Activated CD4-positive, alpha-beta T cell treated with anti-CD3 and anti-CD28 coated beads, Interleukin-2, amount 50 U/mL, for 24 hours (primary cell): ENCODE results near the gene PLCH1.
A peak's percentile ranks its signal among the peaks of the same experiment; 100 is the strongest.

Experiments used
- DNase-seq, 2 donors: peaks; one replicate each; pipeline ENCODE4 v3.0.0-alpha.2; 2020; ENCODE audit warnings: low read depth in 1 of 2, low spot score in 1 of 2

PLCH1 gene

GRCh38 chr3:155745795-155746550, 1.1 kb upstream of the PLCH1 start:
- no peak for DNase-seq

GRCh38 chr3:155744010-155744625, 753 bp downstream of the PLCH1 start:
- peak in 1 of 2 donors; percentile 13 for DNase-seq

- no peak for DNase-seq
Measured at GRCh38 chr3:155743606-155744005, 1.3 kb downstream of the PLCH1 start.

GRCh38 chr3:155742349-155742965, 2.4 kb downstream of the PLCH1 start:
- DNase-seq = no peak

GRCh38 chr3:155741603-155742002, 3.3 kb downstream of the PLCH1 start:
- no peak for DNase-seq

GRCh38 chr3:155741101-155741500, 3.8 kb downstream of the PLCH1 start:
- no peak for DNase-seq

GRCh38 chr3:155739154-155739553, 5.7 kb downstream of the PLCH1 start:
- DNase-seq = no peak

- no peak for DNase-seq
Measured at GRCh38 chr3:155738580-155739076, 6.2 kb downstream of the PLCH1 start.

- DNase-seq = no peak
Measured at GRCh38 chr3:155737844-155738460, 6.9 kb downstream of the PLCH1 start.

- DNase-seq = no peak
Measured at GRCh38 chr3:155736381-155736780, 8.5 kb downstream of the PLCH1 start.

GRCh38 chr3:155730843-155731242, 14.0 kb downstream of the PLCH1 start:
- DNase-seq = no peak

- no peak for DNase-seq
Measured at GRCh38 chr3:155727836-155728235, 17.0 kb downstream of the PLCH1 start.

GRCh38 chr3:155714295-155714718, 30.6 kb downstream of the PLCH1 start:
- no peak for DNase-seq

- no peak for DNase-seq
Measured at GRCh38 chr3:155712008-155712407, 32.9 kb downstream of the PLCH1 start.

- no peak for DNase-seq
Measured at GRCh38 chr3:155704771-155705559, 39.9 kb downstream of the PLCH1 start.

- DNase-seq = no peak
Measured at GRCh38 chr3:155704061-155704460, 40.8 kb downstream of the PLCH1 start.

- no peak for DNase-seq
Measured at GRCh38 chr3:155702745-155703591, 41.9 kb downstream of the PLCH1 start.

- DNase-seq = peak in 1 of 2 donors; percentile 3
Measured at GRCh38 chr3:155701882-155702465, 42.9 kb downstream of the PLCH1 start.

GRCh38 chr3:155697542-155697941, 47.3 kb downstream of the PLCH1 start:
- DNase-seq = no peak

- DNase-seq = no peak
Measured at GRCh38 chr3:155690921-155691320, 54.0 kb downstream of the PLCH1 start.
